SU-DHL-6 (cell line): ENCODE measurements around the gene USP14.

Source experiments
- CTCF ChIP-seq: fragments of 200-600 bp; sonication (generic); IDR thresholded peaks from one replicate; pipeline ENCODE4 v1.5.1; 2017; ENCODE audit warnings: antibody characterized with exemption, mild to moderate bottlenecking, low read length, moderate library complexity; ENCODE audit not compliant: insufficient read depth, poor library complexity, severe bottlenecking
- EZH2phosphoT487 ChIP-seq: fragments of 200-600 bp; sonication (generic), shearing (Covaris generic); conservative IDR thresholded peaks from 2 replicates; pipeline ENCODE4 v1.6.1; 2018; ENCODE audit warnings: mild to moderate bottlenecking, antibody characterized with exemption, low read length, moderate library complexity, mixed read lengths

GRCh38 chr18:191725-192124 lies 33.4 kb downstream of the USP14 start:
- TF ChIP-seq CTCF (no peak), EZH2phosphoT487 (no peak)
